Cardiac septum (tissue), 1 donor: ENCODE measurements around the gene MNS1. TPM values are rescaled to one million over a fixed set of nuclear protein-coding genes. Genes with fewer than 3 reads are reported as not detected.

Source experiments
- total RNA-seq: library from RNA; stranded (reverse); fragmentation: NEBNext Ultra II Directional; extraction: Animal tissue kit (Norgen Biotek cat#: 25700); gene quantifications from one replicate; pipeline ENCODE4 v1.2.1, GENCODE V29; 2021
- donor health status: DM: no; HTN: no; CAD: no.

Gene MNS1
- total RNA-seq, 1 donor from 2014 or later, result 2.0 TPM

Other genes starting within 250 kb of the MNS1 start
- gene RFX7, start 221.3 kb downstream of the MNS1 start, total RNA-seq, result 10.1 TPM
- 2.0 TPM for gene TEX9, start 99.7 kb downstream of the MNS1 start, total RNA-seq